OCI-LY1 (cell line): ENCODE data around the gene B2M.

Experiments
- CTCF ChIP-seq: fragments of 200-600 bp; sonication (generic), shearing (Covaris generic); IDR thresholded peaks from 2 replicates; pipeline ENCODE4 v1.5.1; 2017; ENCODE audit warnings: mild to moderate bottlenecking, antibody characterized with exemption, low read length, moderate library complexity, mixed read lengths
- EZH2 ChIP-seq: fragments of 200-600 bp; sonication (generic), shearing (Covaris generic); IDR thresholded peaks from 2 replicates; pipeline ENCODE4 v1.8.0; 2017; ENCODE audit warnings: borderline replicate concordance, mixed run types, mild to moderate bottlenecking, antibody characterized with exemption, low read length, moderate library complexity, mixed read lengths

- TF ChIP-seq EZH2: no peak
- TF ChIP-seq CTCF: no peak
Observed at GRCh38 chr15:44715797-44716334, 4.5 kb downstream of the B2M start.
